Breast epithelium (tissue), 3 donors: Measurements from ENCODE around the gene DOC2B.

ENCODE experiments used
- CTCF ChIP-seq, 3 donors: fragments of 450-650 bp; IDR thresholded peaks; one replicate each; pipeline ENCODE4 v1.5.1; 2016 to 2017; ENCODE audit warnings: antibody characterized with exemption in 3 of 3, mild to moderate bottlenecking in 3 of 3, moderate library complexity in 3 of 3
- POLR2A ChIP-seq: fragments of 450-650 bp; IDR thresholded peaks from one replicate; pipeline ENCODE4 v1.6.1; 2016; ENCODE audit warnings: antibody characterized with exemption, mild to moderate bottlenecking, moderate library complexity
- POLR2AphosphoS5 ChIP-seq, 3 donors: sonication (generic); formaldehyde crosslinking; IDR thresholded peaks; one replicate each; pipeline ENCODE4 v1.6.1; 2017; ENCODE audit warnings: antibody characterized with exemption in 3 of 3

- TF ChIP-seq CTCF (IDR thresholded peaks at IDR 0.05) (no peak), POLR2A (no peak), POLR2AphosphoS5 (IDR thresholded peaks at IDR 0.05) (no peak)
Measured at GRCh38 chr17:230395-230770, 48.9 kb upstream of the DOC2B start.
